ENCODE measurements around the gene SPPL3. TPM values are rescaled to one million over a fixed set of nuclear protein-coding genes. Genes with fewer than 3 reads are reported as not detected.

The SPPL3 gene
- total and polyA plus RNA-seq, 12 donors = 9.7 to 45.0 (median 35.7) TPM

- WGBS, 2 donors = 89 to 93% methylated on average over 3 of the region's 3 CpGs
- no peak for ATAC-seq
- intact Hi-C loops (cut with DNase I) = no loop called here
These were observed 24.3 kb downstream of the SPPL3 start for GRCh38 chr12:120879718-120880300.

GRCh38 chr12:120879102-120879501, 25.1 kb downstream of the SPPL3 start:
- no peak for DNase-seq
- peaks cover 4 to 21% (median 9%) of the 10 kb centered on the region in 9 donors for H3K4me1 ChIP-seq
- H3K36me3 ChIP-seq = no peaks in the 10 kb centered on the region
- intact Hi-C loops (cut with DNase I) = no loop called here
- no peak for ATAC-seq
- H3K9me3 ChIP-seq = peaks cover 0 to 4% (median 0%) of the 10 kb centered on the region in 11 donors
- H3K27ac ChIP-seq = no peak overlapping the region
- no peak overlapping the region for H3K4me3 ChIP-seq
- H3K27me3 ChIP-seq = no peaks in the 10 kb centered on the region
- no peak for TF ChIP-seq CTCF (IDR thresholded peaks at IDR 0.05)
- 84 to 86% methylated on average over 3 of the region's 3 CpGs for WGBS, 2 donors

More at GRCh38 chr12:120879718-120880300, 24.3 kb downstream of the SPPL3 start:
- Histone ChIP-seq H3K4me3 (no peak overlapping the region), H3K27me3 (no peaks in the 10 kb centered on the region), H3K36me3 (no peaks in the 10 kb centered on the region), H3K4me1 (peaks cover 0 to 16% (median 6%) of the 10 kb centered on the region in 9 donors), H3K9me3 (peaks cover 0 to 4% (median 0%) of the 10 kb centered on the region in 11 donors), H3K27ac (no peak overlapping the region)
- TF ChIP-seq CTCF (IDR thresholded peaks at IDR 0.05) = no peak
- no peak for DNase-seq

- H3K27ac ChIP-seq = no peak overlapping the region
- H3K4me1 ChIP-seq = peaks cover 7 to 46% (median 36%) of the 10 kb centered on the region in 9 donors
- H3K27me3 ChIP-seq = no peaks in the 10 kb centered on the region
- WGBS, 2 donors = 83 to 84% methylated on average over 5 of the region's 5 CpGs
- no peaks in the 10 kb centered on the region for H3K36me3 ChIP-seq
- TF ChIP-seq CTCF (IDR thresholded peaks at IDR 0.05) = no peak
- DNase-seq (no peak), ATAC-seq (peak in 1 of 8 donors; percentile 26)
- H3K9me3 ChIP-seq = peaks cover 0 to 4% (median 0%) of the 10 kb centered on the region in 11 donors
- intact Hi-C loops (cut with DNase I) = no loop called here
- no peak overlapping the region for H3K4me3 ChIP-seq
These were observed 29.5 kb downstream of the SPPL3 start for GRCh38 chr12:120874547-120875245.

- ATAC-seq (no peak), DNase-seq (no peak)
- TF ChIP-seq CTCF (IDR thresholded peaks at IDR 0.05) = no peak
- Histone ChIP-seq H3K27ac (peak overlapping the region in 1 of 10 donors; percentile 12), H3K4me3 (no peak overlapping the region), H3K36me3 (no peaks in the 10 kb centered on the region), H3K4me1 (peaks cover 7 to 49% (median 32%) of the 10 kb centered on the region in 9 donors), H3K9me3 (peaks cover 0 to 4% (median 0%) of the 10 kb centered on the region in 11 donors), H3K27me3 (no peaks in the 10 kb centered on the region)
- 77 to 92% methylated on average over 4 of the region's 4 CpGs for WGBS, 2 donors
- intact Hi-C loops (cut with DNase I) = no loop called here
These were observed 30.9 kb downstream of the SPPL3 start for GRCh38 chr12:120873226-120873625.
